ENCODE measurements around the gene EPB41L4A.

The EPB41L4A gene

DNA sequence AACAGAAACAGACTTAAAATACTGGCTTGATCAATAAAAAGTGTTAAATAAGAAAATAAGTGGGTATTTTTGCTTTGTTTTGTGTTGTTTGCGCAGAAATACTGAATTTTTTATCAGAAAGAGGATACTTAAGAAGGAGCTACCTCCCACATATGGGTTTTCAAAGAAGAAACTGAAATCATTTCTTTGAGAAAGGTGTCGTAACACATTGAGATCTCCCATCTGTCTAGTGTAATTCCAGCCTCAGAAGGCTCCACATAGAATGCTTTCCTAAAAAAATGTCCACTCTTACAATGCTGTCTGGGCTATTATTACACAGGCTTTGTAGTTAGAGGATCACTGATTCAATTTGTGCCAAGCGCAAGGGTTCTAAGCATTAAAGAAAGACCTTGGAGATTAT lies 226.2 kb downstream of the EPB41L4A start:
- no peak for DNase-seq (ENCODE audit: low read depth)
- no peak overlapping the region for H3K4me3 ChIP-seq (ENCODE audit: low read depth, low read length)
- TF ChIP-seq, protein P1, sequence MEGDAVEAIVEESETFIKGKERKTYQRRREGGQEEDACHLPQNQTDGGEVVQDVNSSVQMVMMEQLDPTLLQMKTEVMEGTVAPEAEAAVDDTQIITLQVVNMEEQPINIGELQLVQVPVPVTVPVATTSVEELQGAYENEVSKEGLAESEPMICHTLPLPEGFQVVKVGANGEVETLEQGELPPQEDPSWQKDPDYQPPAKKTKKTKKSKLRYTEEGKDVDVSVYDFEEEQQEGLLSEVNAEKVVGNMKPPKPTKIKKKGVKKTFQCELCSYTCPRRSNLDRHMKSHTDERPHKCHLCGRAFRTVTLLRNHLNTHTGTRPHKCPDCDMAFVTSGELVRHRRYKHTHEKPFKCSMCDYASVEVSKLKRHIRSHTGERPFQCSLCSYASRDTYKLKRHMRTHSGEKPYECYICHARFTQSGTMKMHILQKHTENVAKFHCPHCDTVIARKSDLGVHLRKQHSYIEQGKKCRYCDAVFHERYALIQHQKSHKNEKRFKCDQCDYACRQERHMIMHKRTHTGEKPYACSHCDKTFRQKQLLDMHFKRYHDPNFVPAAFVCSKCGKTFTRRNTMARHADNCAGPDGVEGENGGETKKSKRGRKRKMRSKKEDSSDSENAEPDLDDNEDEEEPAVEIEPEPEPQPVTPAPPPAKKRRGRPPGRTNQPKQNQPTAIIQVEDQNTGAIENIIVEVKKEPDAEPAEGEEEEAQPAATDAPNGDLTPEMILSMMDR (IDR thresholded peaks at IDR 0.05; ENCODE audit: insufficient read depth, low read depth, low read length, missing control alignments), result no peak

DNA sequence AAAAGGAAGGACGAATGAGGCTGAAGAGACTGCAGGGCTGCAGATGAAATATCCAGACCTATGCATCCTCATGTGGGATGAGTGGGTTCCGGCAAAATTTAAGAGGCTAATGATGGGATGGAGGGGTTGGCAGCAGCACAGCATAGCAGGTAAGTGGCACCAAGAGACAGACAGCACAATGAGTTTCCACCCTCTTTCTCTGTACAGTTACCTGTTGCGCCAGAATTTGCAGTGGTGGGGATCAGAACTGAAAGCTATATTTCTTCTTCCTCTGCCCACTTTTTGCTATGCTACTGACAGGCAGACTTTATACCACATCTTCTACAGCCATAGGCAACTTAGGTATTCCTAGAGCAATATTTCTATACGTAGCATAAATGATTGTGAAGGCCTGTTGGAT lies 227.0 kb downstream of the EPB41L4A start:
- TF ChIP-seq, protein P1 (IDR thresholded peaks at IDR 0.05; ENCODE audit: insufficient read depth, low read depth, low read length, missing control alignments), result no peak
- DNase-seq (ENCODE audit: low read depth), result no peak
- no peak overlapping the region for H3K4me3 ChIP-seq (ENCODE audit: low read depth, low read length)

DNA sequence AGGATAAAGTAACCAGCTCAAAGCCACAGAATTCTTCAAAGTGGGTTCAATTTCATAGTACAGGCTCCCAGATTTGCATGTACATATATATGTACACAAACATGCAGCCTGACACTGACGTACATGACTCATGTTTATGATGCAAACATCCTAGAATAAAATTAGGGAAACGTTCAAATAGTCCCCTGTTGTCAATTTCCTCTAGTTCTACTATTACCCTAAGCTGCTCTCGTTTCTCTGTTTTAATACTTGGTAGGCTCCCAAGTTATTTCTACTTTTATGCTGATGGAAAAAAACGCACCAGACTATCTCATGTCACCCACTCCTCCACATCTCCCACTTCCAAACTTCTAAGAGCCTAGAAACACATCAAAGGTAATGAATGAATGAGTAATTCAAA lies 229.7 kb downstream of the EPB41L4A start:
- H3K4me3 ChIP-seq (ENCODE audit: low read depth, low read length), result no peak overlapping the region
- no peak for DNase-seq (ENCODE audit: low read depth)
- TF ChIP-seq, protein P1 (IDR thresholded peaks at IDR 0.05; ENCODE audit: insufficient read depth, low read depth, low read length, missing control alignments), result no peak

DNA sequence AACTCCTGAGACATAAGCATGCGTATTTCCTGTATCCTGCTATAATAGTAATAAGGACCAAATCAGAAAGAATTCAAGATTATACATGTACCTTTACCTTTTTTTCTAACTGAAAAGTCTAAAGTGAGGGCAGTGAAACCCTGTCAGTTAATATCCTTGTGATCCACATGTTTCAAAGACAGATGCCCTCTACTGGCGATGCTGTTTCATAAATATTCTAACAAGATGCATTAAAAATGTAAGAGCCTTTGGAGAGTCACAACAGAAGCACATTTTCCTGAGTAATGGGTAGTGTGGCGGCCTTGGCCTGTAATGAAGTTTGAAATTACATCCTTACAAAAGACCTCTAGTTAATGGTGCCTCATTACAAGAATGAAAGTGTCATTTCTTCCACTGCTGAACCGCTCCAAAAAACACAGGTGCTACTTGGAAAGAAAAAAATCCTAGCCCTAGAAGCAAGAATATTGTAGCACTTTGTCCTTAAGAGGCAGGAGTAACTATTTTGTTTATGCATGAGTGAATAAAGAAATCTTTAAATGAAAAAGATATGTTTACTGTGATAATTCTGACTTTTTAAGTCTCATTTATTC lies 232.6 kb downstream of the EPB41L4A start:
- no peak overlapping the region for H3K4me3 ChIP-seq (ENCODE audit: low read depth, low read length)
- peak; percentile 55 for DNase-seq (ENCODE audit: low read depth)
- TF ChIP-seq, protein P1 (IDR thresholded peaks at IDR 0.05; ENCODE audit: insufficient read depth, low read depth, low read length, missing control alignments), result peak; percentile 55

DNA sequence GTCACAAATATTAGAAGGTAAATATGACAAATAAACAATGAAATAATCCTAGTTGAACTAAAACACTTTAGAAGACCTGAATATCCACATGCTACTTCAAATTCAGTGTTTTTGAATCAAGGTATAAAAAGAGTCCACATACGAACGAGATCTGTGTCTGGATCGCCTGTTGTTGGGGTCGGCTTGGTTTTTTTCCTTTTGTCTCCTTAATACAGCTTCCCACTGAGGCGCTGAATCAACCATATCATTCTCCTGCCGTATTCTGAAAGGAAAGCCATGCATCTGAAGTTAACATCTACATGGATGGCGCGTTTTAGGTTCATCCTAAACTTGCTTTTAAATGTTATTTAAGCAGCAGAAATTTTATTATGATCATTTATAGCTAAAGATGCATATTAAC lies 235.2 kb downstream of the EPB41L4A start:
- no peak for DNase-seq (ENCODE audit: low read depth)
- TF ChIP-seq, protein P1 (IDR thresholded peaks at IDR 0.05; ENCODE audit: insufficient read depth, low read depth, low read length, missing control alignments), result no peak
- H3K4me3 ChIP-seq (ENCODE audit: low read depth, low read length), result no peak overlapping the region

DNA sequence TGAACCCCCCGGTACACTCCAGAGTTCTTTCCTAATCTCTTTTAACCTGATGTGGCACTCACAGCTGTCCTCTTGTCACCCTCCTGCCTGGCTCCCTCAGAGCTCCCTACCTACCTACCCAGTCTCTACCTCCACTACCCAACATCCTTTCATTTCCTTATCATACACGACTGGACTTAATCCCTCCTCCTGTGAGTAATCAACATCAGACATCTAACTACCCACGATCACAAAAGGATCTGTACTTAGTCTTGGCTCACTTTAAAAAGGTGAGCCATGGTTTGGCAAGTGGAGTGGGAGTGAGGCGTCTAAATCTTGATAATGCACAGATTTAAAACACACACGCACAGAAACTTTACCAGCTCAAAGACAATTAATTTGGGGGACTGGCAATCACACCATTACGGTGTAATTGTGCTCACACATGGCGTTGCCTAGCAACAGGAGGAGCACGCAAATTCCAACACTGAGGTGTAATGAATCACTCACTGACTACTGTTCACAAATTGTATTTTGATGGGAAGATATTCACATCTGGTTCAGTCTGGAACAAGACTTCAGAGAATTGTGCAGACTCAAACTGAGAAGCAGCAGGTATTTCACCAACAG lies 235.9 kb downstream of the EPB41L4A start:
- TF ChIP-seq, protein P1 (IDR thresholded peaks at IDR 0.05; ENCODE audit: insufficient read depth, low read depth, low read length, missing control alignments), result no peak
- no peak for DNase-seq (ENCODE audit: low read depth)
- no peak overlapping the region for H3K4me3 ChIP-seq (ENCODE audit: low read depth, low read length)

DNA sequence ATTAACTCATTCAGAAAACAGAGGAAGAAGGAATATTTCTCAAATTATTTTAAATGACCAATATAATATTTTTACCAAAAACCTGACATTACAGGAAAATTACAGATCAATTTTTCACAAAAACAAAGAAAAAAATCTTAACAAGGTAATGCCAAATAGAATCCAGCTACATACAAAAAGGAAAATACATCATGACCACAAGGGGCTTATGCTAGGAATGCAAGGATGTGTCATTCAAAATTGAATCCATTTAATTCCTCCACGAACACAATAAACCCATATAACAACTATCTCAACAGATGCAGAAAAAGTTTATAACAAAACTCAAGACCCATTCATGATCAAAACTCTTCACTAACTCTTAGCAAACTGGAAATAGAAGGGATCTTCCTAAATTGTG lies 239.8 kb downstream of the EPB41L4A start:
- DNase-seq (ENCODE audit: low read depth), result no peak
- no peak overlapping the region for H3K4me3 ChIP-seq (ENCODE audit: low read depth, low read length)
- TF ChIP-seq, protein P1 (IDR thresholded peaks at IDR 0.05; ENCODE audit: insufficient read depth, low read depth, low read length, missing control alignments), result no peak

Measured in GM12865 (cell line).